GM18502 (cell line): ENCODE measurements around the gene WDR53.
"Not testable (repeated sequence)": the region's sequence is repeated elsewhere in the genome, so short reads cannot be mapped to it uniquely, and the experiment has no call there.

Experiments used
- ATAC-seq: cut with Tn5 transposase; IDR thresholded peaks from one replicate; pipeline ENCODE4 v1.9.1; 2021; ENCODE audit warnings: mild to moderate bottlenecking; ENCODE audit not compliant: unreplicated experiment, poor library complexity

WDR53 gene

GRCh38 chr3:196521291-196521690 is 47.1 kb downstream of the WDR53 start:
- not testable (repeated sequence) for ATAC-seq

DNA sequence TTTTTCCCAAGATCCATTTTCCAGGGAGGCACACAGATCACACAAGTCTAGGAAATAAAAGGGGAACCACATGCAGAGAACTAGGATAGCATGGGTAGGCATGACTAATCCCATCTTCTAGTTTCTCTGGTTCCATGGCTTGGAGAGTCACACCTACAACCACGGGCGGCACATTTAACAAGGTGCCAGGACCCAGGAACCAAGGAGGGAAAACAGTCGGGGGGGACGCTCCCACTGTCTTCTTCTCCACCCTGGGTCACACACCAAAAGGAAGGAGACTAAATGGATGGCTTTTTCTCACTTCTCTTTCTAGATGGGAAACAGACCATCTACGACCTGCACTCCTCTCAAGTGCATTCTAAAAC is 48.7 kb downstream of the WDR53 start:
- no peak for ATAC-seq

GRCh38 chr3:196518966-196519717 is 49.2 kb downstream of the WDR53 start:
- ATAC-seq: no peak

GRCh38 chr3:196517919-196518318 is 50.4 kb downstream of the WDR53 start:
- no peak for ATAC-seq

DNA sequence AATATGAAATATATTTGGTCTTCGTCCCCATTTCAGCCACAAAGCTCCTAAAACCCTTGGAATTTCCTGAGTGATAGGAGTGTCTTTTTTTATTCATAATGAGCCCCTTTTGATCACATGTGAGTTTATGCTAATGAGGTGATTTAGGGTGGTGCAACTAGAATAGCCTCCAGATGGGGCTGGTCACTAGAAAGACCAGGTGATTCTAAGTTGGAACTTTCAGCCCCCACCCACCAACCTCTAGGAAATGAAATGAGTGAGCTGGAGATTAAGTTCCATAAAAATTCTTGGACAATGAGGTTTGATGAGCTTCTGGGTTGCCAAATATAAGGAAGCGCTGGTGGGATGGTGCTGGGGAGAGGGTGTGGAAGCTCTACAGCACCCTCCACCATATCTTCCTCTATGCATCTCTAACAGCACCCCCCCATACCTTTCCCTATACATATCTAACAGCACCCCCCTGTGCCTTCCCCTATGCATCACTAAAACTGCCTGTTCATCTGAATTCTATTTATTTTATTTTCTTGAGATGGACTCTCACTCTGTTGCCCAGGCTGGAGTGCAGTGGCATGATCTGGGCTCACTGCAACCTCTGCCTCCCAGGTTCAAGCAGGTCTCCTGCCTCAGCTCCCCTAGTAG is 51.1 kb downstream of the WDR53 start:
- no peak for ATAC-seq

DNA sequence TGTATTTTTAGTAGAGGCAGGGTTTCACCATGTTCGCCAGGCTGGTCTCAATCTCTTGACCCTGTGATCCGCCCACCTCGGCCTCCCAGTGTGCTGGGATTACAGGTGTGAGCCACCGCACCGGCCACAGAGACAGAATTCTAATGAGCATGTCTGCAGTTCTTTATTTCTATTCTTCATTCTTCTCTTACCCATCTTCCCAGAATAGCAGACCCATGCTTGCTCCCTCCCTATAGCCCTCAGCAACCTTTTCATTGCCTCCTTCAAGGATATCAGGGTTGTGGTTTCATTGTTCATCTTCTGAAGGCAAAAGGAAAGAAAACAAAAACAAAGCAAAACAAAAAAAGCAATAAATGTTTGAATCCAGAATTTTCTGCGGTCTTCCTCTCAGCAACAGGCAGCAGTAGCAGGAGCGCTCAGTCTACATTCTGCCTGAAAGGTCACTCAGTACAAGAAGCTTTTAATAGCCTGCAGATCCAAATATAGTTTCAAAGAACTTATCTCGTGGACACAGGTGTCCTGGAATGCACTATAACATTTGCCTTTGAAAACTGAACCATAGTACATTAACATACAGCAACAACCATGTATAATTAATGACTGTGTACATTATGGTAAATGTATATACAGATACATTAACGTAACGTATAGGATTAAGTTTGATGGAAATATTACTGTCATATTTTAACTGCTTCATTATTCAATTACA is 53.3 kb downstream of the WDR53 start, which contains the start of gene SMCO1:
Gene SMCO1 (minus strand): TSS at position 434 of the 709 bp plus-strand sequence. CDS start 137 bp downstream, at position 297.
- ATAC-seq: no peak

- no peak for ATAC-seq
Measured at GRCh38 chr3:196514350-196514716, 54.0 kb downstream of the WDR53 start.

DNA sequence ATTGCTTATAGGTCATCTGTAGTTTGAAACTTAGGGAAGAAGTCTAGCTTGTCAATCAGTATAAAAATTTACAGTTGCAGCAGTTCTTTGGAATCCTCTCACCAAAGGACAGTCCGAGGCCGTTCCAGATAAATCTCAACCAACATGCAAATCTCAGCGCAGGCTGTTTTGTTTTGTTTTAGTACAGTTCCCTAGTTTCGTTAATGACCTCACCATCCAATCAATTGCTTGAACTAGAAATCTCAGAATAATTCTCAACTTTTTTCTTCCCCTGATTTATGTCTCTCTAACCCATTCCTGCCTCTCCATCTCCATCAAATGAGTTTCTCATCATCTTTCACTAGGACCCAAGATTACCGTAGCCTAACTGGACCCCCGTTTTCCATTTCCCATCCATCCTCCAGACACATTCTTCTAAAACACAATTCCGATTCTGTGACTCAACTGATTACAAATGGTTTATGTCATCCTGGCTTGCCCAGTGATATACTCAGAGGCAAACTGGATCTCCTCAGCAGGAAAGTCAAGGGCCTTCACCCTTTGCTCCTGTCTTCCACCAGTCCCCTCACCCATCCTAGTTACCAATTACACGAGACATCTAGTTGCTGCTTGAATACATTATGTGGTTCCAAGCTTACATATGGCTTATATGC is 54.5 kb downstream of the WDR53 start:
- no peak for ATAC-seq

GRCh38 chr3:196511646-196512425 is 56.5 kb downstream of the WDR53 start:
- ATAC-seq: not testable (repeated sequence)

DNA sequence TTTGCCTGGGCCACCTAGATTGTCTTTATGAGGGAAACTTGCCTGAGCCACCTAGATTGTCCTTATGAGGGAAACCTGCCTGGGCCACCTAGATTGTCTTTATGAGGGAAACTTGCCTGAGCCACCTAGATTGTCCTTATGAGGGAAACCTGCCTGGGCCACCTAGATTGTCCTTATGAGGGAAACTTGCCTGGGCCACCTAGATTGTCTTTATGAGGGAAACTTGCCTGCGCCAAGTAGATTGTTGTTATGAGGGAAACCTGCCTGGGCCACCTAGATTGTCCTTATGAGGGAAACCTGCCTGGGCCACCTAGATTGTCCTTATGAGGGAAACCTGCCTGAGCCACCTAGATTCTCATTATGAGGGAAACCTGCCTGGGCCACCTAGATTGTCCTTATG is 57.2 kb downstream of the WDR53 start:
- not testable (repeated sequence) for ATAC-seq

DNA sequence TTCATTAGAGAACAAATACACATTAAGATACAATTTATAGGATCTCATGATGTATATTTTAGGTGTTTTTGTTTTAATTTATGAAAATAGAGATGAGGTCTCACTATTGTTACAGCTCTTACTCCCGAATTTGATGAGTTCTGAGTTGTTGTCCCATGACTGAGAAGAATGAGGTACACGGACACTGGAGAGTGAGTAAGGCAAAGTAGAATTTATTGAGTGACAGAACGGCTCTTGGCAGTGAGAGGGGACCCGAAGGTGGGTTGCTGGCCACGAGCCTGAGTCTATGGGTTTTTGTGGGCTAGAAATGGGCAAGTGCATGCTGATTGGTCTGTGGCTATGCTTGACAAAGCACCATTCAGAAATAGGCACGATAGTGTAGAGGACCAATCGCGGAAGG is 61.7 kb downstream of the WDR53 start:
- no peak for ATAC-seq

GRCh38 chr3:196504556-196504955 is 63.8 kb downstream of the WDR53 start:
- no peak for ATAC-seq
